SK-N-SH treated with all-trans-retinoic acid at 6 μM for 48 hours (cell line): ENCODE measurements around the gene IQCH.

Source experiments
- ATAC-seq: fragments of 200-7000 bp; cut with Tn5 transposase; 3 replicates; pipeline ENCODE4 v1.9.1; 2020; ENCODE audit warnings: mild to moderate bottlenecking, moderate library complexity
- ARNTL ChIP-seq: fragments of 450-650 bp; formaldehyde crosslinking; IDR thresholded peaks from 2 replicates; pipeline ENCODE4 v1.5.0; 2020; ENCODE audit warnings: low read depth, mild to moderate bottlenecking, moderate library complexity, borderline replicate concordance
- CREB5 ChIP-seq: fragments of 250-450 bp; sonication (Bioruptor Pico); IDR thresholded peaks from 2 replicates; pipeline ENCODE4 v1.5.1; 2020; ENCODE audit warnings: low read depth, mild to moderate bottlenecking, moderate library complexity
- CSDC2 ChIP-seq: fragments of 250-450 bp; sonication (Bioruptor Pico); IDR thresholded peaks from 2 replicates; pipeline ENCODE4 v1.5.0; 2020; ENCODE audit warnings: mild to moderate bottlenecking, moderate library complexity
- CSRNP3 ChIP-seq: fragments of 250-450 bp; sonication (Bioruptor Pico); IDR thresholded peaks from 2 replicates; pipeline ENCODE4 v1.5.1; 2021; ENCODE audit warnings: mild to moderate bottlenecking, moderate library complexity
- PATZ1 ChIP-seq: fragments of 250-450 bp; sonication (Bioruptor Pico); IDR thresholded peaks from 2 replicates; pipeline ENCODE4 v1.8.0; 2020; ENCODE audit warnings: mild to moderate bottlenecking, moderate library complexity, borderline replicate concordance
- PPARA ChIP-seq: fragments of 250-450 bp; sonication (Bioruptor Pico); IDR thresholded peaks from 2 replicates; pipeline ENCODE4 v1.5.0; 2020; ENCODE audit warnings: mild to moderate bottlenecking, borderline replicate concordance
- RARB ChIP-seq: fragments of 250-450 bp; sonication (Bioruptor Pico); IDR thresholded peaks from 2 replicates; pipeline ENCODE4 v1.8.0; 2021; ENCODE audit warnings: mild to moderate bottlenecking, moderate library complexity
- SNAI2 ChIP-seq: fragments of 250-450 bp; sonication (Bioruptor Pico); IDR thresholded peaks from 2 replicates; pipeline ENCODE4 v1.5.0; 2020; ENCODE audit warnings: mild to moderate bottlenecking, moderate library complexity
- TCF4 ChIP-seq: fragments of 250-450 bp; sonication (Bioruptor Pico); IDR thresholded peaks from 2 replicates; pipeline ENCODE4 v1.8.0; 2021; ENCODE audit warnings: mild to moderate bottlenecking, moderate library complexity, borderline replicate concordance
- TOX ChIP-seq: fragments of 250-450 bp; sonication (Bioruptor Pico); IDR thresholded peaks from 2 replicates; pipeline ENCODE4 v1.8.0; 2021; ENCODE audit warnings: mild to moderate bottlenecking, moderate library complexity, borderline replicate concordance
- TSHZ2 ChIP-seq: fragments of 250-450 bp; sonication (Bioruptor Pico); IDR thresholded peaks from 2 replicates; pipeline ENCODE4 v1.5.0; 2020; ENCODE audit warnings: mild to moderate bottlenecking, moderate library complexity
- ZC3H10 ChIP-seq: fragments of 250-450 bp; sonication (Bioruptor Pico); IDR thresholded peaks from 2 replicates; pipeline ENCODE4 v1.5.1; 2021; ENCODE audit warnings: mild to moderate bottlenecking, moderate library complexity
- ZNF70 ChIP-seq: fragments of 450-650 bp; formaldehyde crosslinking; IDR thresholded peaks from 2 replicates; pipeline ENCODE4 v1.5.0; 2020; ENCODE audit warnings: mild to moderate bottlenecking, moderate library complexity

The IQCH gene

GRCh38 chr15:67365994-67366393, 111.4 kb downstream of the IQCH start (continued):
- no peak for TF ChIP-seq PATZ1 (CRISPR knock-in tag)

GRCh38 chr15:67366904-67367303, 112.3 kb downstream of the IQCH start:
- ATAC-seq, result no peak

GRCh38 chr15:67369359-67369998, 114.9 kb downstream of the IQCH start:
- ATAC-seq, result no peak
- TF ChIP-seq SNAI2, result no peak
- TF ChIP-seq CSRNP3 (CRISPR knock-in tag), result no peak
- TF ChIP-seq ZNF70, result no peak
- TF ChIP-seq RARB (CRISPR knock-in tag), result no peak
- TF ChIP-seq ARNTL (CRISPR knock-in tag), result no peak
- no peak for TF ChIP-seq TSHZ2 (CRISPR knock-in tag)
- TF ChIP-seq CSDC2 (CRISPR knock-in tag), result no peak
- TF ChIP-seq TOX (CRISPR knock-in tag), result no peak
- no peak for TF ChIP-seq TCF4 (CRISPR knock-in tag)

More at GRCh38 chr15:67366904-67367303, 112.3 kb downstream of the IQCH start:
- TF ChIP-seq CREB5 (CRISPR knock-in tag) (no peak), CSRNP3 (CRISPR knock-in tag) (no peak), ZC3H10 (CRISPR knock-in tag) (no peak), TOX (CRISPR knock-in tag) (no peak), TCF4 (CRISPR knock-in tag) (no peak), CSDC2 (CRISPR knock-in tag) (no peak), SNAI2 (no peak)

- TF ChIP-seq SNAI2 (no peak), CSDC2 (CRISPR knock-in tag) (no peak), PPARA (CRISPR knock-in tag) (no peak), TSHZ2 (CRISPR knock-in tag) (no peak)
- TF ChIP-seq, all 23 proteins: peak for 0
- no peak for ATAC-seq
These were observed 115.8 kb downstream of the IQCH start for GRCh38 chr15:67370206-67370954.
